ENCODE results near the gene CYBA. TPM values are rescaled to one million over a fixed set of nuclear protein-coding genes. Genes with fewer than 3 reads are reported as not detected.

CYBA gene
- total and polyA plus RNA-seq, 2 of the 13 experiments (the other 11 are each of a cell fraction or from before 2014, with no cell fraction given): 196 to 250 TPM

GRCh38 chr16:88650749-88651275 is at the start of gene CYBA (continued):
- TF ChIP-seq SOX5 (CRISPR knock-in tag; IDR thresholded peaks at IDR 0.05; ENCODE audit: borderline replicate concordance): no peak; the same call in none of the 2 replicates
- peak; percentile 28; the same call in 1 of the 2 replicates for TF ChIP-seq ZNF674 (CRISPR knock-in tag; IDR thresholded peaks at IDR 0.05; ENCODE audit: low read depth)
- TF ChIP-seq ZNF225 (CRISPR knock-in tag; IDR thresholded peaks at IDR 0.05): 0 out of 2 replicates have a peak, but pooled peaks have one; percentile 47
- TF ChIP-seq NFYC (CRISPR knock-in tag; IDR thresholded peaks at IDR 0.05): no peak
- TF ChIP-seq ZNF18 (CRISPR knock-in tag; IDR thresholded peaks at IDR 0.05; ENCODE audit: insufficient replicate concordance): peak; percentile 59
- TF ChIP-seq SALL1 (CRISPR knock-in tag; IDR thresholded peaks at IDR 0.05): peak; percentile 42
- 0 out of 2 replicates have a peak, but pooled peaks have one; percentile 36 for TF ChIP-seq ZFAT (CRISPR knock-in tag; conservative IDR thresholded peaks at IDR 0.05)
- peak; percentile 59; the same call in 1 of the 2 replicates for TF ChIP-seq ZNF256 (CRISPR knock-in tag; conservative IDR thresholded peaks at IDR 0.05)
- no peak for TF ChIP-seq PAF1 (CRISPR knock-in tag; IDR thresholded peaks at IDR 0.05)
- no peak for TF ChIP-seq SIX4 (CRISPR knock-in tag; IDR thresholded peaks at IDR 0.05)
- 0 out of 2 replicates have a peak, but pooled peaks have one; percentile 40 for TF ChIP-seq NR3C1 (CRISPR knock-in tag; IDR thresholded peaks at IDR 0.05)
- TF ChIP-seq NFKB2 (CRISPR knock-in tag; IDR thresholded peaks at IDR 0.05; ENCODE audit: borderline replicate concordance): no peak; the same call in 1 of the 2 replicates
- TF ChIP-seq ZC3H13 (CRISPR knock-in tag; IDR thresholded peaks at IDR 0.05): peak; percentile 42
- peak; percentile 44 for TF ChIP-seq HMGXB3 (CRISPR knock-in tag; IDR thresholded peaks at IDR 0.05; ENCODE audit: borderline replicate concordance)
- no peak for TF ChIP-seq TBX2 (CRISPR knock-in tag; IDR thresholded peaks at IDR 0.05; ENCODE audit: borderline replicate concordance)
- no peak for TF ChIP-seq ZNF34 (CRISPR knock-in tag; IDR thresholded peaks at IDR 0.05; ENCODE audit: borderline replicate concordance)
- no peak for TF ChIP-seq KDM5B (CRISPR knock-in tag; IDR thresholded peaks at IDR 0.05; ENCODE audit: borderline replicate concordance)
- peak; percentile 47; the same call in 1 of the 2 replicates for TF ChIP-seq TFDP2 (CRISPR knock-in tag; IDR thresholded peaks at IDR 0.05)
- TF ChIP-seq UBTF (CRISPR knock-in tag; IDR thresholded peaks at IDR 0.05): 0 out of 2 replicates have a peak, but pooled peaks have one; percentile 39
- no peak; the same call in 1 of the 2 replicates for TF ChIP-seq ZNF747 (CRISPR knock-in tag; IDR thresholded peaks at IDR 0.05; ENCODE audit: borderline replicate concordance)
- no peak for TF ChIP-seq SMAD9 (CRISPR knock-in tag; IDR thresholded peaks at IDR 0.05)
